ENCODE measurements around the gene SPNS3.

Gene SPNS3
- 0.94 to 3.6 reads per million in 2 donors for total RNA-seq

DNA sequence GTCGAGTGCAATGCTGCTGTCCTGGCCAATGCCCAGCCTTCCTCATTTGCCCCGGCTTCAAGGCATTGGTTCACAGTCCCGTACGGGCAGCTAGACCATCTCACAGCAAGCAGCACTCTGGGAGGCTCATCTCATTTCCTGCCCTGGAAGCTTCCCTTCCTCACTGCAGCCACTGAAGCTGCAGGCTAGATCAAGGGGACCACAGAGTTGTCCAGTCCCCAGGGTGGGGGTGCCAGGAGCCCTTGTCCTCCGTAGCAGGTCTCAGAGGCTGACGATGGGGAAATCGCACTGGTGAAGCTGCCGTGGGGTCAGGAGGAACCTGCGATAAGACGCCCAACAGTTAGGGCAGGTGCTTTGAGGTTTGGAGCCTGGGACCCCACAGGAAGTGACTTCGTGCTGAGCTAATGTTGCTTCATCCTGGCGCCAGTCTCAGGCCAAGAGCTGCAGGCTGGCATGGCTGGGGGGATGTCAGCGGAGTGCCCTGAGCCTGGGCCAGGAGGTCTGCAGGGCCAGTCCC is at the start of gene SPNS3:
Gene SPNS3, plus strand, starts transcription at position 426 of the 517 bp plus-strand sequence. Its CDS starts 28 bp downstream, at position 454.
- DNase-seq, result peak in 3 of 5 experiments; percentile 8 to 82 (median 26)

DNA sequence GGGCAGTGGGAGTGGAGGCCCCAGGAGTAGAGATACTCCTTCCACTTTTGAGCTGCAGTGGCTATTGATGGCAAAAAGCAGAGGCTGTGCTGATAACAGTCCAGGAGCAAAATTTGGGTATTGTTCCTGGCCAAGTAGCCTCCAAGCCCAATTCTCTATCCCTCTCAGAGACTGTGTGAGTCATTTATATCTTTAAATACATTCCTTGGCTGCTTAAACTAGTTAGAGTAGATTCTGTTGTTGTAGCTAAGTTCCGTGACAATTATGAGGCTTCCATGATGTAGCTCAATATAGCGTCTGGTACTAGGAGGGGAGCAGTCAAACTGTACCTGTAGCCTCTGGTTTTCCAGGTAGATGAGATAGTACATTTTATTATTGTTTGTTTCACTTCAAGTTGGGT is 47.3 kb upstream of the SPNS3 start:
- no peak for DNase-seq

DNA sequence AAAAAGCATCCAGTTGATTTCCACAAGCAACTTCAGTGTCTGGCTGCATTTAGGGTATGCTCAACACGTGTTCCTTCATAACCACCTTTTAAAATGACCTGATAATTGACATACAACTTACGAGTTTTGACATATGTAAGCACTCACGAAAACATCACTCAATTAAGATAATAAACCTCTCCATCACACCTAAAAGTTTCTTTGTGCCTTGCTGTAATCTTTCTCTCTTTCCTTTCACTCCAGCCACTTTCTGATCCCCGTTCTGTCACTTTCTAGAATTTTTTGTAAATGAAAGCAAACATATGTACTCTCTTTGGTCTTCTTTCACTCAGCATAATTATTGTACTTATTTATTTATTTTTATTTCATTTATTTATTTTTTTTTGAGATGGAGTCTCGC is 46.6 kb upstream of the SPNS3 start:
- DNase-seq, result no peak

DNA sequence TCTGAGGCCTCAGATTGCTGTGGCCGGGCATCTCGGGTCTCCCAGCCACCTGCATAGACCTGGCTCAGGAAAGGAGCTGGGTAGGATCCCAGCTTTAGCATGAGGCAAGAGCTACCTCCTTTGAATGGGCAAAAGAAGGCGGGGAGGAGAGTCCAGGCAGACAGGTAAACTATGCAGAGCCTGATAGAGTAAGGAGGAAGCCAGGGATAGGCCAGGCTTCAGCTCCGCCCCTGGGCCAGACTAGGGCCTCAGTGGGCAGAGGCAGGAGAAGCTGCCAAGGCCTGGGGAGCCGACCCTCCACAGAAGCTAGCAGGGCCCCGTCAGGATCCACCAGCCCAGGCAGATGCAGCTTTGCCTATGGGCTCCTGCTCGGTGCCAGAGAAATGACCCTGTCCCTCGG is 44.7 kb upstream of the SPNS3 start:
- DNase-seq, result no peak

GRCh38 chr17:4393806-4394205 is 39.9 kb upstream of the SPNS3 start:
- DNase-seq, result no peak

DNA sequence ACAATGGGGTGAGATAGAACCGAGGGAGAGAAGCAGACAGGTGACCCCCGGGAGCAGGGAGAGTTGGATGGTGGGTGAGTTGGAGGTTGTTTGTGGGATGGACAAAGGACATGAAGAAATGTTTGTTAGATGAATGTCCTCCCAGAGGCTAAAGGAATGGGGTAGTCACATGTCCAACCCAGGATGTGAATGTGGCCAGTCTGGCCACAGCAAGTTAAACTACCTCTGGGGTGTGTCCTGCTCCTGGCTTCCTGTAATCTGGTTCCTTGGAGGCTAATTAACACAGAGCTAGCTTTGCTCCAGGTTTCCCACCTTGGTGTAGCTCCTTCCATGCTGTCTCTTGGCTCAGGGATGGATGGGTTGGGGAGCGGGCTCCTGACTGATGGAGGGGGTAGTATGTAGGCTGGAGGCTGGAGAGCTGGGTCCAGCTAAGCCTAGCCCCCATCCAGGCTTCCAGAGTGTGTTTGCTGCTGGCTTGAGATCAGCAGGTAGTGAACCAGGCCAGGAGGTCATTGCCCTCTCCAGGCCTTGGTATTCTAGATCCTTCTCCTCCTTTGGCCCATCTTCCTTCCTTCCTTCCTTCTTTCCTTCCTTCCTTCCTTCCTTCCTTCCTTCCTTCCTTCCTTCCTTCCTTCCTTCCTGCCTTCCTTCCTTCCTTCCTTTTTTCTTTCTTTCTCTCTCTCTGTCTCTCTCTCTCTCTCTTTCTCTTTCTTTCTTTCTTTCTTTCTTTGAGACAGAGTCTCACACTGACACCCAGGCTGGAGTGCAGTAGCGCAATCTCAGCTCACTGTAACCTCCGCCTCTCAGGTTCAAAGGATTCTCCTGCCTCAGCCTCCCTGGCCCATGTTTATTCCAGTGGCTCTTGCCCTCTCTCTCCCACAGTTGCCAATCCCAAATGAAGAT is 39.3 kb upstream of the SPNS3 start:
- DNase-seq, result no peak

- DNase-seq, result no peak
These were observed 38.6 kb upstream of the SPNS3 start for GRCh38 chr17:4395111-4395478.

DNA sequence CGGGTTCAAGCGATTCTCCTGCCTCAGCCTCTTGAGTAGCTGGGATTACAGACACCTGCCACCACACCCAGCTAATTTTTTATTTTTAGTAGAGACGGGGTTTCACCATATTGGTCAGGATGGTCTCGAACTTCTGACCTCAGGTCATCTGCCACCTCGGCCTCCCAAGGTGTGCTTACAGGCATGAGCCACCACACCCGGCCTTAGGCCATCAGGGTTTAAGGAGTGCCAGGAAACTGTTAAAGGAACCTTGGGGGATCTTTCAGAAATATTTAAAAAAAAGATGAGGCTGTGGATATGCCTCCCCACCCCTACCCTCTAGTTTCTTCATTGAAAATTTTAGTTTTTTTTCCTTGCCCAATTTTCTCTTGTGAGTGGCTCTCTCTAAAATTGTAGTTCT is 35.9 kb upstream of the SPNS3 start:
- DNase-seq, result no peak

- DNase-seq, result no peak
These were observed 28.6 kb upstream of the SPNS3 start for GRCh38 chr17:4405038-4405669.

GRCh38 chr17:4405699-4406098 is 28.0 kb upstream of the SPNS3 start:
- DNase-seq, result no peak

- no peak for DNase-seq
These were observed 27.4 kb upstream of the SPNS3 start for GRCh38 chr17:4406386-4406785.

- no peak for DNase-seq
These were observed 26.5 kb upstream of the SPNS3 start for GRCh38 chr17:4407216-4407615.

DNA sequence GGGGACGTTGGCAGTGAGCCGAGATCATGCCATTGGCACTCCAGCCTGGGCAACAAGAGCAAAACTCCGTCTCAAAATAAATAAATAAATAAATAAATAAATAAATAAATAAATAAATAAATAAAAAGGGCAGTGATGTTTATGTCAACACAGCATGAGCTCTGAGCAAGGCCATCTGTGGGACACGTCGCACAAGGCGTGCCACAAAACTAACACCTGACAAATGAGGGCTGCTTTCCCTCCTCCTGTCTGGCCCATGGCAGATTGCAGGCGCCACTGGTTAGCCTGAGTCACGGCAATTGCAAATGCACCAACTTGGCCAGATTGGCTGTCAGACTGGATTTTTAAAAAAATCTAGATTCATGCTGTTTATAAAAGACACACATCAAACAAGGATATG is 25.9 kb upstream of the SPNS3 start:
- DNase-seq, result no peak

DNA sequence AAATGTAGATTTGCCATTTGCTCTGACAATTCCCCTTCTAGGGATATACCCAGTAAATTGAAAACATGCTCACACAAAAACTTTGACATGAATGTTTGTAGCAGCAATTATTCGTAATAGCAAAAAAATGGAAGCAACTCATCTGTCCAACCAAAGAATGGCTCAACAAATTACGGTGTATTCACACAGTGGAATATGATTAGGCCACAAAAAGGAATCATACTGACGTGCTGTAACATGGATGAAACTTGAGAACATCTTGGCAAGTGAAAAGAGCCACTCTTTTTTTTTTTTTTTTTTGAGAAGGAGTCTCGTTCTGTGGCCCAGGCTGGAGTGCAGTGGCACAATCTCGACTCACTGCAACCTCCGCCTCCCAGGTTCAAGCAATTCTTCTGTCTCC is 24.1 kb upstream of the SPNS3 start:
- DNase-seq, result no peak

DNA sequence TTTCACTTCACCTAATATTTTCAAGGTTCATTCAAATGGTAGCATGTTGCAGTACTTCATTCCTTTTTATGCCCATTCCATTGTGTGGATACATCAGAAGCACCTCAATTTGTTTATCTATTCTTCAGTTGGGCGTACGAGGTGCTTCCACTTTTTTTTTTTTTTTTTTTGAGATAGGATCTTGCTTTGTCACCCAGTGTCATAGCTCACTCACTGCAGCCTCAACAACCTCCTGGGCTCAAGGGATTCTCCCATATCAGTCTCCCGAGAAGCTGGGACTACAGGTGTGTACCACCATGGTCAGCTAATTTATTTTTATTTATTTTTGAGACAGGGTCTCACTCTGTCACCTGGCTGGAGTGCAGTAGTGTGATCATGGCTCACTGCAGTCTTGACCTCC is 22.5 kb upstream of the SPNS3 start:
- no peak for DNase-seq

DNA sequence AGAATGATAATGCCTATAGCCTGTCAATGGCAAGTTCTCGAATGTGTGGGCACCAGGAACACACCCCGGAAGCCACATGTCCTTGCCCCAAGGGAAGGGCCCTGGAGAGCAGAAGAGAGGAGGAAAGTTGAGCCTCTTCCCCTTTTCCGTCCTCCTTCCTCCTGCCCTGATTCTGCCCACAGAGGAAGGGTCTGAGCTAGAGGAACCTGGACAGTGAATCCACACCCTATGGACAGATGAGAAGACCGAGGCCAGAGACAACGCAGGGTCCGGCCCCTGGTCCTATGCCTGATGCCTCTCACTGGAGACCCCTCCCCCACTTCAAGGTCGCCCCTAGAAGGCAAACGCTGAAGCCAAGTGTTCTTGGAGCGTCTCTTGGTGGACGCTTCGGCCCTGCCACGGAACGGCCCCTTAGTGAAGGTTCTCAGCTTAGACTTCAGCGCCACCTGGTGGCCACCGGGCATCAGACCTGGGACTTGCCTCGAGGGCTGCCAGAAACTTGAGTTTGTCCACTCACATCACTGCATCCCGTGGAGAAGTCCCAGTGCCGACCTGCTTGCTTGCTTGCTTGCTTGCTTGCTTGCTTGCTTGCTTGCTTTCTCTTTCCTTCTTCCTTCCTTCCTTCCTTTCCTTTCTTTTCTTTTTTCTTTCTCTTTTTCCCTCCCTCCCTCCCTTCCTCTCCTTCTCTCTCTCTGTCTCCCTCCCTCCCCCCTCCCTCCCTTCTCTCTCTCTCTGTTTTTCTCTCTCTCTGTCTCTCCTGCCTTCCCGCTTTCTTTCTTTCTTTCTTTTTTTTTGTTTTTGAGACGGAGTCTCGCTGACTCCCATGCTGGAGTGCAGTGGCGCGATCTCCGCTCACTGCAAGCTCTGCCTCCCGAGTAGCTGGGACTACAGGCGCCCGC is 20.6 kb upstream of the SPNS3 start:
- peak; percentile 64 to 90 (median 84) for DNase-seq

DNA sequence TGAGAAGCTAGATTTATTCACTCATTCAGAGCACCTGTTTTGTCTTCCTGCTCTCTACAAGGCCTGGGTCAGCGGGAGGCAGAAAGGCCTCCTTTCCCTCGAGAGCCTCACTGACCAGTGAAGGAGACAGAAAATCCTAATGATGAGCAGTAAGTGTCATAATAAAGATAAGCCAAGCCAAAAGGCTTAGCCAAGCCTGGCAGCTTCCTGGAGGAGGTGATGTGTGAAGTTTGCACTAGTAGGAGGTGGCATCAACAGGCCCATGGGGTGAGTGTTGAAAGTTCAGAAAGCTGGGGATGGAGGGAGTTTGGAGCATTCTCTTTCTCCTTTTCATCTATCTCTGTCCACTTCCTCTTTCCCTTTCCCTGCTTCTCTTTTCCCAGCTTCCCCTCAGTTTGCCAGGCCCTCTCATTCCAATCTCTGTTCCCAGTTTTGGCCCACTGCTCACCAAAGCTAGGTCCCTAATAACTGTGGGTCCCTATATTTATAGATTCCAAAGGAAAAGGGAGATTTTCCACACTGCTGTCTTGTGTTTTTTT is 16.5 kb upstream of the SPNS3 start:
- no peak for DNase-seq

GRCh38 chr17:4420692-4421131 is 13.0 kb upstream of the SPNS3 start:
- peak in 4 of 5 experiments; percentile 21 to 87 (median 34) for DNase-seq

DNA sequence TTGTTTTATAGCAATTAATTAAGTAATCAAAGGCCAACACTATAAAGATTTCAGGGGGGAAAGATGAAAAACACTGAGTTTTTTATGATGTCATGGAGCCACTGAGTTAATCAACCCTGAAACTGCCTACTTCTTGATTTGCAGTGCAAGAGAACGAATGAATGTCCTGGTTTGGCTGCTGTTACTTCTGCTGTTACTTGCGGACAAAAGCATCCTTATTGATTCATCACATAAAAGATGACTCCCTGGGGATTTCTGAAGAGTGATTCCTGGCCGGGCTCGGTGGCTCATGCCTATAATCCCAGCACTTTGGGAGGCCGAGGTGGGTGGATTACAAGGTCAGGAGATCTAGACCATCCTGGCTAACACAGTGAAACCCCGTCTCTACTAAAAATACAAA is 10.9 kb upstream of the SPNS3 start:
- no peak for DNase-seq

- DNase-seq, result no peak
These were observed 8.3 kb upstream of the SPNS3 start for GRCh38 chr17:4425398-4425797.

DNA sequence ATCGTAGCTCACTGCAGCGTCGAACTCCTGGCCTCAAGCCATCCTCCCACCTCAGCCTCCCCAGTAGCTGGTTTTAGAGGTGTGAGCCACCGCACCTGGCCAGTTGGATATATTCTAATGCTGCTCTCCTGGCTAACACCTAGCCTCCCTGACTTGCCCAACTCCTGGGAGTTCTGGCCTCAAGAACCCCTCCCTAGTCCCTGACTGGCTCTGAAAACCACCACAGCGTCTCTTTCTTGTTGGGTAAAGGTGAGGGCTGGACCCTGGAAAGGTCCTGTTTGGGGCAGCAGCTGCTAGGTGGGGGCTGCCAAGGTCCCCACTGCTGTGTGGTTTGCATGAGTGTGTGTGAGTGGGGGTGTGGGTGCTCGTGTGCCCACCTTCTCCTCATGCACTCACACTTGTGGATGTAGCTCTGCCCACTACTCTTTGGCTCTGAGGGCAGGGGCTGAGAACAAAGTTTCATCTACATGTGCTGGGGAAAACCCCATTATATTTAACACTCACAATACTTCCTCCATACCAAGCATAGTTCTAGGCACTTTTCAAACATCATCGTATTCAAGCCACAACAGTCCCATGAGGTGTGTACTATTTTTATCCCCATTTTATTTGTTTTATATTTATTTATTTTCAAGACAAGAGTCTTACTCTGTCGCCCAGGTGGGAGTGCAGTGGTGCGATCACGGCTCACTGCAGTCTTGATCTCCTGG is 7.1 kb upstream of the SPNS3 start:
- no peak for DNase-seq

DNA sequence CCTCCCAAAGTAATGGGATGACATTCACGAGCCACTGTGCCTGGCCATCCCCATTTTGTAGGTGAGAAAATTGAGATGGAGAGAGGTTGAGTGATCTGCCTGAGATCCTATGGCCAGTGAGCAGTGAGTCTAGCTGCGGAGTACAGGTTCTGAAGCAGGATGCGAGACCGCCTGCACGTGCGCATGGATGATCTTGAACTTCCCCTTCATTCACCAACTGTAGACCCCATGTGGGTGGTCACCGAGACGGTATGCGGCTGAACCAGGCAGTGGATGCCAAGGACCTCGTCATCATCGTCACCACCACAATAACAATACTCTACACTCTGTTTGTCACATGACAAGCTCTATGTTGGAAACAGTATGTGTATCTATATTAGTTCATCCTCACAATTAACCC is 6.2 kb upstream of the SPNS3 start:
- DNase-seq, result no peak

Measured in T-helper 2 cell (primary cell).